ENCODE data around the gene FBXL12.
"Not testable (repeated sequence)": the region's sequence is repeated elsewhere in the genome, so short reads cannot be mapped to it uniquely, and the experiment has no call there.

Gene FBXL12, protein sequence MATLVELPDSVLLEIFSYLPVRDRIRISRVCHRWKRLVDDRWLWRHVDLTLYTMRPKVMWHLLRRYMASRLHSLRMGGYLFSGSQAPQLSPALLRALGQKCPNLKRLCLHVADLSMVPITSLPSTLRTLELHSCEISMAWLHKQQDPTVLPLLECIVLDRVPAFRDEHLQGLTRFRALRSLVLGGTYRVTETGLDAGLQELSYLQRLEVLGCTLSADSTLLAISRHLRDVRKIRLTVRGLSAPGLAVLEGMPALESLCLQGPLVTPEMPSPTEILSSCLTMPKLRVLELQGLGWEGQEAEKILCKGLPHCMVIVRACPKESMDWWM
- total RNA-seq, result 24.3 to 27.6 (median 25.5) reads per million in 4 experiments

DNA sequence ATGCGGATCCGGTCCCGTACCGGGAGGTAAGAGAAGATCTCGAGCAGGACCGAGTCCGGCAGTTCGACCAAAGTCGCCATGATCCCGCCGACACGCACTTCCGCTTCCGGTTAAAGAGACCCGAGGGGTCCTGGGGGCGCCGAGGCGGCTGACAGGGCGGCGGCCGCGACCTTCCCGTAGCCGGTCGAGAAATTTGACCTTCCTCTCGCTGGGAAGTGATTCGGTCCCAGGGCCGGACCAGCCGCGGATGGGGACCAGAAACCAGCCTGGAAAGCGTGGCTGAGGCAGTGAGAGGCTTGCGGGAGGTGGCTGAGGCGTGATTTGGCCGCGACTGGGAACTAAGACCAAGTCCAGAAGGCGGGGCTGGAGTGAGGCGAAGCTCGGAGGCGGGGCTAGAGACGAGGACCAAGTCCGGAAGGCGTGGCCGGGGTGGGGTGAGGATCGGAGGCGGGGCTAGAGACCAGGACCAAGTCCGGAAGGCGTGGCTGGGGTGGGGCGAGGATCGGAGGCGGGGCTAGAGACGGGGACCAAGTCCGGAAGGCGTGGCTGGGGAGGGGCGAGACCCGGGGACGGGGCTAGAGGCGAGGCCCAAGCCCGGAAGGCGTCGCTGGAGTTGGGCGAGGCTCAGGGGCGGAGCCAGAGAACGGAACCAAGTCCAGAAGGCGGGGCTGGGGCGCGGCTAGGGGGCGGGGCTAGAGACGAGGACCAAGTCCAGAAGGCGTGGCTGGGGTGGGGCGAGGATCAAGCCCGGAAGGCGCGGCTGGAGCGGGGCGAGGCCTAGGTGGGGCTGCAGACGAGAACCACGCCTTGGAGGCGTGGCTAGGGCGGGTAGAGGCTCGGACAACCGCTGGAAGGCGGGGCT lies at the start of gene FBXL12:
Gene FBXL12 (minus strand): TSS at position 346 of the 862 bp plus-strand sequence. CDS start 266 bp downstream, at position 80.
- peak; percentile 100 for DNase-seq

DNA sequence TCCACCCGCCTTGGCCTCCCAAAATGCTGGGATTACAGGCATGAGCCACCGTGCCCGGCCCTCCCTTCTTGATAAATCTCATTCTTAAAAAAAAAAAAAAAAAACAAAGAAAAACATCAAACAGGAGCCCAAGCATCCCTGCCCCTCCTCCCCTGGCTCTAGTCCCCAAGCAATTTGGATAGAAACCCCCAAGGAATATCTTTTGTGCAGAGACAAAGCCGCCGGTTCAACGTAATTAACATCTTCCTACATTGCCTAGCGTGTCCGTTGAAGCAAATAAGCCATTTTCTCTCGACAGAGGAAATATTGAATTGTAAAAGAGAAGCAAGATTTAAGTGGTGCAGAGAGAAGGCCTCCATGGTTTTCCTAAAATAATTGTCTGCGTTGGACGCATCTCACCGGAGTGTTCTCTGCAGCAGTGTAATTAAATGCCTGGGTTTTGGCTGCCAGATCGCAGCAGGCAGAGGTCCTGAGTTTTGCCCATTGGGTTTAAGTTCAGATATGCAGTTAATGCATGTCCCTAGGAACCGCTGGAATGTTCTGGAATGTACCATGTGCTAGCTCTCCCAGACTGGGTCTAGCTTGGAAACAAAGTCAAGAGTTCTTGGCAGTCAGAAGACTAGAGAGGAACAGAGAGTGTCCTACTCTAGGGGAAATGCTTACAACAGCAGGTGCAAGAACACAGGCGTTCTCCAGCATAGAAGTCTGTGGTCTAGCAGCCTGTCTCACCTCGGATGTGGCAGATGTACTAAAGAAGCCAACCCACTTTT lies 47.0 kb upstream of the FBXL12 start:
- no peak for DNase-seq

DNA sequence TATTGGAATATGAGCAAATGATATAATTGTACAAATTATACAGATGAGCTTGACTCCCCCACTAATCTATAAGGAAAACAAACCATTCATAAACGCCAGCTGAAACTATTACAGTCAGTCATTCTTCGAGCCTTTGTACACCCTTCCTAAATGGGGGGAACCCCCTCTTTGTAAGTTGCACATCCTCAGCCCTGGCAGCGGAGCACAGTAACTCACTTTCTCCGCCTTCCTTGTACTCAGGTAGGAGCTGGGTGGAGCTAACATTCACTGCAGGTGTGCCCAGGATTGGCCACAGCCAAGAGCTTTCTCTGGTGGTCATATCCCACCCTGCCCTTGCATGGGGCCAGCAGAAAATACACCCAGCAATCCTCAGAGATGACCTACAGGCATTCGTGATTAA lies 44.9 kb upstream of the FBXL12 start:
- DNase-seq, result no peak

DNA sequence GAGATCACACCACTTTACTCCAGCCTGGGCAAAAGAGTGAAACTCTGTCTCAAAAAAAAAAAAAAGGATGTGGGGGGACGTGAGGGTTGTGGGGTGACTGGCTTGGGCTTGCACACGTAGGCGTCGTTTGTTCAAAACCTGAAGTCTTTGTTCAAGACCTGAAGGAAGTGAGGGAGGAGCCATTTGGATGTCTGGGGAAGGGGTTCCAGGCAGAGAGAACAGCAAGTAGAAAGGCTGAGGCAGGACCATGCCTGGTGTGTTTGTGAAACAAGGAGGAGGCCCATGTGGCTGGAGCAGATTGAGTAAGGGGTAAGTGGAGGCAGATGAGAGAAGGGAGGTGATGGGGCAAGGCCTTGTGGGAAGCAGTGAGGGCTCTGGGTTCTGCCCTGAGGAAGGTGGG lies 44.1 kb upstream of the FBXL12 start:
- DNase-seq, result no peak

DNA sequence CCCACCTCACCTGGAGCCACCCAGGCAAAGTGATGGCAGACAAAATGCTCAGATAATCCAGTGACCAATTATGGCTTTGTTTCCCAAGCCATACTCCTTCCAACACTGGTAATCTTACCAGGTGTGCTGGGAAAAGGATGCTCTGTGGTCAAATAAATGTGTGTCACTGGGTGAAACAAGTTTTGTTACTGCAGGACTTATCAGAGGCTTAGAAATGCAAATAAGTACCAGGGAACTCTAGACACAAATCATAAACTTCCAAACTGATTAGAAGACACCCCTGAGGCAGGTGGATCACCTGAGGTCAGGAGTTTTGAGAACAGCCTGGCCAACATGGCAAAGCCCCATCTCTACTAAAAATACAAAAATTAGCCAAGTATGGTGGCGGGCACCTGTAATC lies 42.6 kb upstream of the FBXL12 start:
- no peak for DNase-seq

DNA sequence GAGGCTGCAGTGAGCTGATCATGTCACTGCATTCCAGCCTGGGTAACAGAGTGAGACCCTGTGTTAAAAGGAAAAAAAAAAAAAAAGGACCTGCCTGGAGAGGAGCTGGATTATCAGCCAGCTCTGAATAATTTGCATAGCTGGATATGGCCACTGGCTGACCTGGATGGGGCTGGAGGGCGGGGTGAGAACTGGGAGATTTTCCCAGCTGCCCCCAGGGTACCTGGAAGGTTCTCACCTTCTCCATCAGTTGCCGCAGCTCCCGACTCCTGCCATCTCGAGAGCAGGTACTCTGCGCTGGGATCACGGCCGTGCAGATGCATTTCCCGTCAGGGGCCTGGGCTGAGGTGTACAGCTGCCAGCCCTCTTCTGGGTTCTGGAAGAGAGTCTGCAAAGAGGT lies 41.5 kb upstream of the FBXL12 start:
- DNase-seq, result no peak

GRCh38 chr19:9858766-9859165 lies 39.9 kb upstream of the FBXL12 start:
- DNase-seq, result no peak

DNA sequence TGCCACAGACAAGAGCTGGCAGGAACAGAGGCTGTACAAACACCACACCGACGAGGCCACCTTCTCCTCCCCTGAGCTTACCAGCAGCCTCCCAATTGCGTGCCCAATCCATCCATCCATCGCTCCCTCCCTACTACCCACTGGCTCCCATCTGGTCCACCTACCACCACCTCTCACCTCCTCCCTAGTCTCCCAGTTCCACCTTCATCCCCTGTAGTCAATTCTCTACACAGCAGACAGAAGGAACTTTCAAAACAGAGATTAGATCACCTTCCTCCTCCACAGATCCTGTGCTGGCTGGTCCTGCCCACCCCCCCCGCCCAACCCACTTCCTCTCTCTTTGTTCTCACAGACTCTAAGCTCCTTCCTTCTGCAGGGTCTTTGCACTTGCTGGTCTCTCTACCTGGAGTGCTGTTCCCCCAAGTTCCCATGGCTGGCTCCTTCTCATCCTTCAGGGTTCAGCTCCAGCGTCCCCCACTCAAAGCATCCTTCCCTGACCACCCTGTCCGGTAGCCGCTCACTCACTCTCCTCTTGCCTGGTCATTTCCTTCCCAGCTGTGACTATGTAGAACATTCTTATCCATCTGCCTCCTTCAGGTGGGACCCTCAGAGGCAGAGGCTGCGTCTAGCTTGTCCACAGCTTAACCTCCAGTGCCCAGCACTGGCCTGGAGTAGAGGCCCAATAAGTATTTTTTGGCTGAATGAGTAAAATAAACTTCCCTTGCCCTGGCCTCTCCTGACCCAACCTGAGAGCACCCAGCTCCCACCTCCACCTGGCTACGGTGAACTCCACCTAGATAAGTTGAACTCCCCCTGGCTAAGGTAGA lies 39.3 kb upstream of the FBXL12 start:
- peak; percentile 31 for DNase-seq

DNA sequence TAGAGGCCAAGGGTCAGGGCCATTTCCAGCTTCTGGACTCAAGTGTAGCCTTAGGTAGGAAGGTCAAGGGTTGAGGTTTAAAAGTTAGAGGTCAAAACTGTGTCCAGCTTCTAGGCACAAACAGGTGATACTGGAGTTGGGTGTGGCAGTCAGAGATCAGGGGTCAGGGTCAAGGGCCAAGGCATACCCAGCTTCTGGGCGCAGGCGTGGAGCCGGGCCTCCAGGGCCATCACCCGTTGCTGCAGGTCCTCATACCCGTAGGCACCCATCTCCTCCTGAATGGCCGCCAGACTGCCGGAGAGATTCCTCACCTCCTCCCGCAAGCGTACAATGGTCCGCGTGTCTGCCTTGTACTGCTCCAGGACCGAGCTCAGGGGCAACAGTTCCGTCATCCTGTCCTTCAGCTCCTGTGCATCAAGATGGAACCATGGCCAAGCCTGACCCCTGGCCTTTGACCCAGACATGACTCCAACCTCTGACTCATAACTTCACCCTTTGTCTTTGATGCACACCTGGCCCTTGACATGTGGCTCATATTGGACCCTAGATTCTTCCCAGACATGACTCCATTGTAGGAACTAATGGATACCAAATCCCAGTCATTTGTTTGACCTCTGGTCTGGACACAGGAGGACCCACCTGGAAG lies 38.3 kb upstream of the FBXL12 start:
- DNase-seq, result no peak

DNA sequence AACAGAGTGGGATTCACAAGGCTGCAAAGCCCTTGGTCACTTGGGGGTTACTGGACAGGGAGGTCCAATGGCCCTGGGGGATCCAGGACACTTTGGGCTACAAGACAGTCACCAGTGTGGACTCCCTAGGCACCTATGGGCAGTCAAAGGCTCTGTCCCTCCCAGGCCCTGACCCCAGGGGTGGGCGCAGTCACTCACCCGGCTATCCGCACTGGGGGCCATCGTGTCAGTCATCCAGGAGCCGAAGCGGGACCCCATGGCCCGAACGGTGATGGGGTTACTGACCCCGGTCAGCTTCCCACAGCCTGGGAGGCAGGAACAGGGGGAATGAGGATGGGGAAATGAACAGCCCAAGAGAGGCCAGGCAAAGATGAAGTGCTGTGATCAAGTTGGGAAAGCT lies 37.7 kb upstream of the FBXL12 start:
- DNase-seq, result no peak

GRCh38 chr19:9854282-9854846 lies 35.5 kb upstream of the FBXL12 start:
- DNase-seq, result no peak

DNA sequence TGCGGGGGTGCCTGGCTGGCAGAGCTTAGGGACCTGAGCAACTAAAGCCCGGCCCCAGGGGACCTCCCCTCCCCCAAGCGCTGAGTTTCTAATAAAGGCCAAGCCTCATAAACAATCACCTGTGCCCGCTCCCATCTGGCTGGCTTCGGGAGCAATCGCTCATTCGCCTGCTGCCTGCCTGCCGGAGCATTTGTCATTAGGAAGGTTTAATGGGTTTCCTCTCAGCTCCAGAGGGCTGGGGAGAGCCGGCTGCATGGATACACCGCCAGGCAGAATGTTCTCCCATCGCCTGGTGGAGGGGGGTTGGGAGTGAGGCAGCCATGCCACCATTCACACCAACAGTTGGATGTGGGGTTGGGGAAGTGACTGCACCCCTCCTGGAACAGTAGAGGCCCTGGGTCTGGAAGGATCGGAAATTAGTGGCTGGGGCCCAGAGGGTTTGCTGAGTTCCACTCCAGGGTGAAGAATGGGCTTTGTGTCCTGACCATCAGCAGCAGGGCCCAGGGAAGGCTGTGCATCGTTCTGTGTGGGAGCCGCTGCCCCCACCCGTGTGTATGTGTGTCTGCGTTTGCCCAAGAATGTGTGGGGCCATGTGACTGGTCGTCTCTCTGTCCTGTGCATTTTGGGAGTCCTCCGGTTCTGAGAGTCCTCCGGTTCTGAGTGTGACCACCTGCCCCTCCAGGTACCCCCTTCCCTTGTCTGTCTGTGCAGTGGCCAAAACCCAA lies 31.5 kb upstream of the FBXL12 start:
- no peak for DNase-seq

DNA sequence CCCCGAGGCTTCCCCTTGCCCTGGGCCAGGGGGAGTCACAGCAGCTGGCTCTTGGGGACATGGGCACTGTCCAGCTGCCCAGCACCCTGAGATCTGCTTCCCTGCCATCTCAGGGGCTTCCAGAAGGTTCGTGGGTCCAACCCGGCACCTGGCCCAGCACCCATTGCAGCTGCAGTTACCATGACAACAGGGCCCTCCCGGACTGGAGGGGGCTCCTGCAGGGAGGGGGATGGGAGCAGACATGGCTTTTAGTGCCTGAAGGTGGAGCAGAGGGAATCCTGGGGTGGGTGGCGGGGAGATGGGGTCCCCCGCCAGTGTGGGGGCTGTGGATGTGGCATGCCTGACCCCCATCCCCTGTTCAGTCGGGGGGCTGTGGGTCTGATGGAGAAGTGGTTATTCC lies 30.9 kb upstream of the FBXL12 start:
- DNase-seq, result no peak

- no peak for DNase-seq
These were observed 29.9 kb upstream of the FBXL12 start for GRCh38 chr19:9848762-9849161.

- DNase-seq, result no peak
These were observed 29.2 kb upstream of the FBXL12 start for GRCh38 chr19:9848060-9848459.

DNA sequence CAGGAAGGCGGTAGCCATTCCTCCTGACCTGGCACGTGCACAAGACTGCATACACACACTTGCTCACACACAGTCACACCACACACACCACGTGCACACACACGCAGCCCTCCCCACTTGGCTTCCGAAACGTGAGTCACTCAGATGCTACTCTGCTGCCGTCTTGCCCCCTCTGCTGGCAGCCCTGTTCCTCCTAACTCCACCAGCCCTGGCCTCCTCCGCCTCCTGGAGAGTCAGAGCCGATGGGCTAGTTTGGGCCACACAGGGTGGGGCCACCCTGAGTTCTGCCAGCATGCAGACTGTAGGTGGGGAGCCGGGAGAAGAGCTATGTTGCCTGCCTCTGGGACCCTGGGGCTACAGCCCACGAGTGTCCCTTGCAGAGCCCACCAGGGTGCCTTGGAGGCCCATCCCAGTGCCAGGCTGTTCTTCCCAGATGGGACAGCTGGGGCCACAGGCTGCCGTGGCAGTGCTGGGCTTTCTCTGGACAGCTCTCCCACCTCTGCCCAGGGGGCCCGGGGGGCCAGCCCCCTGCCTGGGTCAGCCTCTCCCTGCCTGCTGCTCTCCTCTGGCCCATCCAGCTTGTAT lies 28.3 kb upstream of the FBXL12 start:
- DNase-seq, result no peak

DNA sequence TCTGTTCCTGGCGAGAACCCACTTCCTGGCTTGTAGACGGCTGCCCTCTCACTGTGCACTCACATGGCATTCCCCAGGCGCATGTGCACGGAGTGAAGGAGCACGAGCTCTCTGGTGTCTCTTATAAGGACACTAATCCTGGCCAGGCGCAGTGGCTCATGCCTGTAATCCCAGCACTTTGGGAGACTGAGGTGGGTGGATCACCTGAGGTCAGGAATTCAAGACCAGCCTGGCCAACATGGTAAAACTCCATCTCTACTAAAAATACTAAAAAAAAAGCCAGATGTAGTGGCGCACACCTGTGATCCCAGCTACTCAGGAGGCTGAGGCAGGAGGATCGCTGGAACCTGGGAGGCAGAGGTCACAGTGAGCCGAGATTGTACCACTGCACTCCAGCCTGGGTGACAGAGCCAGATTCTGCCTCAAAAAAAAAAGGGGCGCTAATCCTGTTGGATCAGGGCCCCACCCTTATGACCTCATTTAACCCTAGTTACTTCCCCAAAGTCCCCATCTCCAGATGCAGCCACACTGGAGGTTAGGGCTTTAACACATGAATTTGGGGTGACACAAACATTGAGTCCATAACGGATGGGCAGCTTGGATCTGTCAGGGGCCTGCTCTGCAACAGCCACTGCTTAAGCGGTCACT lies 24.9 kb upstream of the FBXL12 start:
- DNase-seq, result not testable (repeated sequence)

GRCh38 chr19:9842834-9843625 lies 24.2 kb upstream of the FBXL12 start:
- DNase-seq, result no peak

DNA sequence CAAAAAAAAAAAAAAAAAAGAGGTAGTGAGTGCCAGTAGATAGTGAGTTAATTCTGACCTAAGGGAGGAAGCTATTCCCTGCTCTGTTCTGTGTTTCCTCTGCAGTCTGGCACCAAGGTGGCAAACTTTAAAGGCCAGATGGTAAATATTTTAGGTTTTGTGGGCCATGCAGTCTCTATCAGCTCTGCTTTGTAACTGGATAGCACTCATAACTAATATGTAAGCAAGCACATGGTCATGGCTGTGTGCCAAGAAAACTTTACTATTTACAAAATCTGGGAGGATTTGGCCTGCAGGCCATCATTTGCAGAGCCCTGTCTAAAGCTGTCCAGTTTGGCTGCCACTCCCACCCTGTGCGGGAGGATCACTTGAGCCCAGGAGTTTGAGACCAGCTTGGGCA lies 20.5 kb upstream of the FBXL12 start:
- DNase-seq, result no peak
